ENCODE results near the gene XRCC1.

- TF ChIP-seq, protein P1, sequence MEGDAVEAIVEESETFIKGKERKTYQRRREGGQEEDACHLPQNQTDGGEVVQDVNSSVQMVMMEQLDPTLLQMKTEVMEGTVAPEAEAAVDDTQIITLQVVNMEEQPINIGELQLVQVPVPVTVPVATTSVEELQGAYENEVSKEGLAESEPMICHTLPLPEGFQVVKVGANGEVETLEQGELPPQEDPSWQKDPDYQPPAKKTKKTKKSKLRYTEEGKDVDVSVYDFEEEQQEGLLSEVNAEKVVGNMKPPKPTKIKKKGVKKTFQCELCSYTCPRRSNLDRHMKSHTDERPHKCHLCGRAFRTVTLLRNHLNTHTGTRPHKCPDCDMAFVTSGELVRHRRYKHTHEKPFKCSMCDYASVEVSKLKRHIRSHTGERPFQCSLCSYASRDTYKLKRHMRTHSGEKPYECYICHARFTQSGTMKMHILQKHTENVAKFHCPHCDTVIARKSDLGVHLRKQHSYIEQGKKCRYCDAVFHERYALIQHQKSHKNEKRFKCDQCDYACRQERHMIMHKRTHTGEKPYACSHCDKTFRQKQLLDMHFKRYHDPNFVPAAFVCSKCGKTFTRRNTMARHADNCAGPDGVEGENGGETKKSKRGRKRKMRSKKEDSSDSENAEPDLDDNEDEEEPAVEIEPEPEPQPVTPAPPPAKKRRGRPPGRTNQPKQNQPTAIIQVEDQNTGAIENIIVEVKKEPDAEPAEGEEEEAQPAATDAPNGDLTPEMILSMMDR (conservative IDR thresholded peaks at IDR 0.05; ENCODE audit: low read depth in 2 of 2): no peak
- TF ChIP-seq NANOG (IDR thresholded peaks at IDR 0.05; ENCODE audit: borderline replicate concordance) (no peak), EZH2phosphoT487 (IDR thresholded peaks at IDR 0.05; ENCODE audit: unreplicated experiment) (no peak), POLR2AphosphoS5 (IDR thresholded peaks at IDR 0.05; ENCODE audit: low read depth) (no peak), EZH2 (IDR thresholded peaks at IDR 0.05; ENCODE audit: low read depth, unreplicated experiment) (no peak), STAT1 (IDR thresholded peaks at IDR 0.05; ENCODE audit: unreplicated experiment) (no peak), CREB1 (CRISPR knock-in tag; IDR thresholded peaks at IDR 0.05; ENCODE audit: low read depth) (no peak), JUNB (IDR thresholded peaks at IDR 0.05; ENCODE audit: unreplicated experiment) (no peak), REST (IDR thresholded peaks at IDR 0.05; ENCODE audit: unreplicated experiment) (no peak)
Observed at GRCh38 chr19:43611788-43612187, 36.5 kb upstream of the XRCC1 start, which contains the start of gene SRRM5.
